A673 (cell line): ENCODE measurements around the gene KCP.

ENCODE experiments used
- CTCF ChIP-seq: fragments of 300-800, 200-600 bp; sonication (generic); conservative IDR thresholded peaks from 2 replicates; pipeline ENCODE4 v1.5.1; 2017; ENCODE audit warnings: low read depth, mild to moderate bottlenecking, antibody characterized with exemption, low read length, moderate library complexity, mixed read lengths
- EZH2 ChIP-seq: fragments of 200-600 bp; sonication (generic); IDR thresholded peaks from 2 replicates; pipeline ENCODE4 v1.6.1; 2017; ENCODE audit warnings: borderline replicate concordance, low read depth, mild to moderate bottlenecking, mixed read lengths, antibody characterized with exemption, low read length; ENCODE audit not compliant: poor library complexity, severe bottlenecking

- TF ChIP-seq CTCF (no peak), EZH2 (no peak)
Measured at GRCh38 chr7:128919241-128919640, 8.7 kb upstream of the KCP start.
